ENCODE results near the gene RPAIN. TPM values are rescaled to one million over a fixed set of nuclear protein-coding genes. Genes with fewer than 3 reads are reported as not detected.

Gene RPAIN
- total and polyA plus RNA-seq, 10 of the 15 experiments (the other 5 are each of a cell fraction or from before 2014, with no cell fraction given) = 45.8 to 109 (median 70.5) TPM

DNA sequence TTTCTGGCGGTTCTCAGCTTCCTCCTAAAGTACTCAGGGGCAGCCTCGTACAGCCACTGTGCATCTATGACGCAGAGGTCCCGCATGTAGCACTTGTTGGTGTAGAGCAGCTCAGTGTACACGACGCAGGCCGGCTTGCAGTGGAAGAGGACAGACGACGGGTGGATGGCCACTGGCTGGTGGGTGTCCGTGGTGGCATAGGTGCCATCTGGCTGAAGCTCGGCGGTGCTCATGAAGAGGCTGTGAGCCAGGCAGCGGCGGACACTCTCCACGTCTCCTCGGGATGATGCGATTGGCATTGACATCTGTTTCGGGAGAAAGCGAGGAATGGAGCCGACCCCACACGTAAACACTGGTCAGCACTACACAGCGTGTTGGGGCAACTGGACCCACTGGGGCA lies 24.2 kb downstream of the RPAIN start:
- no peak overlapping the region for H2AFZ ChIP-seq (ENCODE audit: control insufficient read depth, low read depth, low read length)
- intact Hi-C loops (cut with micrococcal nuclease; ENCODE audit: unreplicated experiment) (no loop called here), in situ Hi-C loops (cut with MboI) (no loop called here)
- ChIA-PET POLR2A (no interaction called here), RAD21 (ENCODE audit: unreplicated experiment) (no interaction called here), SMC1A (ENCODE audit: uncharacterized antibody, unreplicated experiment) (no interaction called here), CTCF (no interaction called here)
- 0 out of 2 replicates have a peak, but pooled peaks cover 5% of the 10 kb centered on the region for H3K4me1 ChIP-seq (ENCODE audit: control insufficient read depth, insufficient read depth, low read length)
- H3K27ac ChIP-seq (ENCODE audit: control insufficient read depth, insufficient read depth) = no peak overlapping the region
- DNase-seq (ENCODE audit: low read depth, low spot score) = no peak
- no peaks in the 10 kb centered on the region; the same call in none of the 2 replicates for H3K79me2 ChIP-seq (ENCODE audit: control insufficient read depth, insufficient read depth, low read length)
- TF ChIP-seq MYB (IDR thresholded peaks at IDR 0.05; ENCODE audit: borderline replicate concordance, low read depth, low read length) (no peak), ZZZ3 (IDR thresholded peaks at IDR 0.05; ENCODE audit: control insufficient read depth, insufficient read length, low read depth) (no peak)
- TF ChIP-seq, protein P1, sequence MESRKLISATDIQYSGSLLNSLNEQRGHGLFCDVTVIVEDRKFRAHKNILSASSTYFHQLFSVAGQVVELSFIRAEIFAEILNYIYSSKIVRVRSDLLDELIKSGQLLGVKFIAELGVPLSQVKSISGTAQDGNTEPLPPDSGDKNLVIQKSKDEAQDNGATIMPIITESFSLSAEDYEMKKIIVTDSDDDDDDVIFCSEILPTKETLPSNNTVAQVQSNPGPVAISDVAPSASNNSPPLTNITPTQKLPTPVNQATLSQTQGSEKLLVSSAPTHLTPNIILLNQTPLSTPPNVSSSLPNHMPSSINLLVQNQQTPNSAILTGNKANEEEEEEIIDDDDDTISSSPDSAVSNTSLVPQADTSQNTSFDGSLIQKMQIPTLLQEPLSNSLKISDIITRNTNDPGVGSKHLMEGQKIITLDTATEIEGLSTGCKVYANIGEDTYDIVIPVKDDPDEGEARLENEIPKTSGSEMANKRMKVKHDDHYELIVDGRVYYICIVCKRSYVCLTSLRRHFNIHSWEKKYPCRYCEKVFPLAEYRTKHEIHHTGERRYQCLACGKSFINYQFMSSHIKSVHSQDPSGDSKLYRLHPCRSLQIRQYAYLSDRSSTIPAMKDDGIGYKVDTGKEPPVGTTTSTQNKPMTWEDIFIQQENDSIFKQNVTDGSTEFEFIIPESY (IDR thresholded peaks at IDR 0.05) = no peak
- peaks cover 19 to 20% of the 10 kb centered on the region in 2 experiments for H3K36me3 ChIP-seq (ENCODE audit: control insufficient read depth in 2 of 2, insufficient read depth in 2 of 2, low read length in 1 of 2)
- no TSS peak for BruUV-seq (replicated peaks)
- no peak for ATAC-seq
- H3K4me3 ChIP-seq = no peak overlapping the region
- no peak overlapping the region for H3K4me2 ChIP-seq (ENCODE audit: control insufficient read depth, insufficient read depth)
- no peak overlapping the region for H3K9ac ChIP-seq (ENCODE audit: control insufficient read depth, insufficient read depth, low read length)
- H4K20me1 ChIP-seq (ENCODE audit: control insufficient read depth, insufficient read depth) = no peaks in the 10 kb centered on the region
- H3K27me3 ChIP-seq (replicated peaks in 1 of 2; ENCODE audit: control insufficient read depth in 2 of 2, insufficient read depth in 2 of 2, low read length in 1 of 2) = no peaks in the 10 kb centered on the region
- no peak for FAIRE-seq
- 96% methylated on average over 22 of the region's 22 CpGs for WGBS (ENCODE audit: insufficient coverage, insufficient replicate concordance, low lambda C conversion rate, missing lambda C conversion rate)
- H3K9me3 ChIP-seq (replicated peaks; ENCODE audit: control insufficient read depth, insufficient read depth, low read length) = no peaks in the 10 kb centered on the region

DNA sequence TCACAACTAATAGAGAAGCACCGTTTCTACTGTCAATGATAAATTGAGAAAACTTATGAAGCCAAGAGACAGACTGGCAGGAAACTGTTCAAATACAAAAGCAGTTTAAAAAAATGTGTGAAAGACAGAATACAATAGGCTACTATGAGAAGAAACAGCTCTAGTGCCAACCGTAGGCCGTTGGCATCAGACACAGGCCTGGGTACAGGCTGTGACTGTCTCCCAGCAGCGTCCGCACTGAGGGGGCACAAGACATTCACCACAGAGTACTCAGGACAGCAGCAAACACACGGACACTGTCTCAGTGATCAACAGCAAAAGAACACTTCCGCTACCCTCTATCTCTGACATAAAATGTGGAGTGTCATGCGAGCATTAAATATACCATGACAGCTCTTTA lies 26.8 kb downstream of the RPAIN start:
- H3K36me3 ChIP-seq (ENCODE audit: control insufficient read depth in 2 of 2, insufficient read depth in 2 of 2, low read length in 1 of 2) = peaks cover 20 to 28% of the 10 kb centered on the region in 2 experiments
- no peak overlapping the region for H3K27ac ChIP-seq (ENCODE audit: control insufficient read depth, insufficient read depth)
- RAD21 ChIA-PET (ENCODE audit: unreplicated experiment) = no interaction called here
- no TSS peak for BruUV-seq (replicated peaks)
- no peak overlapping the region for H3K9ac ChIP-seq (ENCODE audit: control insufficient read depth, insufficient read depth, low read length)
- H3K9me3 ChIP-seq (replicated peaks; ENCODE audit: control insufficient read depth, insufficient read depth, low read length) = no peaks in the 10 kb centered on the region
- H3K79me2 ChIP-seq (ENCODE audit: control insufficient read depth, insufficient read depth, low read length) = no peaks in the 10 kb centered on the region; the same call in 1 of the 2 replicates
- H3K27me3 ChIP-seq (replicated peaks in 1 of 2; ENCODE audit: control insufficient read depth in 2 of 2, insufficient read depth in 2 of 2, low read length in 1 of 2) = no peaks in the 10 kb centered on the region
- DNase-seq (ENCODE audit: low read depth, low spot score) (no peak), ATAC-seq (no peak), FAIRE-seq (no peak)
- no peak overlapping the region for H3K4me3 ChIP-seq
- in situ Hi-C loops (cut with MboI) (no loop called here), intact Hi-C loops (cut with micrococcal nuclease; ENCODE audit: unreplicated experiment) (no loop called here)
- no peak overlapping the region for H3K4me2 ChIP-seq (ENCODE audit: control insufficient read depth, insufficient read depth)
- 95% methylated on average over 8 of the region's 8 CpGs for WGBS (ENCODE audit: insufficient coverage, insufficient replicate concordance, low lambda C conversion rate, missing lambda C conversion rate)
- SMC1A ChIA-PET (ENCODE audit: uncharacterized antibody, unreplicated experiment) = interaction anchor here (2.8 kb wide), 1 partner anchor 10 kb away, joined by 7 read pairs; no protein-coding TSS in a partner anchor
- CTCF ChIA-PET = no interaction called here
- POLR2A ChIA-PET = no interaction called here
- no peak overlapping the region for H2AFZ ChIP-seq (ENCODE audit: control insufficient read depth, low read depth, low read length)
- H4K20me1 ChIP-seq (ENCODE audit: control insufficient read depth, insufficient read depth) = no peaks in the 10 kb centered on the region
- no peaks in the 10 kb centered on the region for H3K4me1 ChIP-seq (ENCODE audit: control insufficient read depth, insufficient read depth, low read length)
- no peak for TF ChIP-seq ELK1 (IDR thresholded peaks at IDR 0.05; ENCODE audit: low read depth, low read length)
- no peak for TF ChIP-seq RUNX3 (IDR thresholded peaks at IDR 0.05; ENCODE audit: low read length)
- no peak for TF ChIP-seq CHD2 (IDR thresholded peaks at IDR 0.05; ENCODE audit: borderline replicate concordance, low read depth, low read length)
- no peak for TF ChIP-seq ZNF622 (IDR thresholded peaks at IDR 0.05)
- TF ChIP-seq CTCF (IDR thresholded peaks at IDR 0.05 in 2 of 3, conservative IDR thresholded peaks at IDR 0.05 in 1 of 3; ENCODE audit: control insufficient read depth in 2 of 3, extremely low read depth in 1 of 3, insufficient read depth in 1 of 3, low read depth in 3 of 3, low read length in 3 of 3) = no peak
- TF ChIP-seq, protein P2, sequence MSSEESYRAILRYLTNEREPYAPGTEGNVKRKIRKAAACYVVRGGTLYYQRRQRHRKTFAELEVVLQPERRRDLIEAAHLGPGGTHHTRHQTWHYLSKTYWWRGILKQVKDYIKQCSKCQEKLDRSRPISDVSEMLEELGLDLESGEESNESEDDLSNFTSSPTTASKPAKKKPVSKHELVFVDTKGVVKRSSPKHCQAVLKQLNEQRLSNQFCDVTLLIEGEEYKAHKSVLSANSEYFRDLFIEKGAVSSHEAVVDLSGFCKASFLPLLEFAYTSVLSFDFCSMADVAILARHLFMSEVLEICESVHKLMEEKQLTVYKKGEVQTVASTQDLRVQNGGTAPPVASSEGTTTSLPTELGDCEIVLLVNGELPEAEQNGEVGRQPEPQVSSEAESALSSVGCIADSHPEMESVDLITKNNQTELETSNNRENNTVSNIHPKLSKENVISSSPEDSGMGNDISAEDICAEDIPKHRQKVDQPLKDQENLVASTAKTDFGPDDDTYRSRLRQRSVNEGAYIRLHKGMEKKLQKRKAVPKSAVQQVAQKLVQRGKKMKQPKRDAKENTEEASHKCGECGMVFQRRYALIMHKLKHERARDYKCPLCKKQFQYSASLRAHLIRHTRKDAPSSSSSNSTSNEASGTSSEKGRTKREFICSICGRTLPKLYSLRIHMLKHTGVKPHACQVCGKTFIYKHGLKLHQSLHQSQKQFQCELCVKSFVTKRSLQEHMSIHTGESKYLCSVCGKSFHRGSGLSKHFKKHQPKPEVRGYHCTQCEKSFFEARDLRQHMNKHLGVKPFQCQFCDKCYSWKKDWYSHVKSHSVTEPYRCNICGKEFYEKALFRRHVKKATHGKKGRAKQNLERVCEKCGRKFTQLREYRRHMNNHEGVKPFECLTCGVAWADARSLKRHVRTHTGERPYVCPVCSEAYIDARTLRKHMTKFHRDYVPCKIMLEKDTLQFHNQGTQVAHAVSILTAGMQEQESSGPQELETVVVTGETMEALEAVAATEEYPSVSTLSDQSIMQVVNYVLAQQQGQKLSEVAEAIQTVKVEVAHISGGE (CRISPR knock-in tag; IDR thresholded peaks at IDR 0.05) = no peak
